ENCODE results near the gene SNX32.
"Not testable (repeated sequence)": the region's sequence is repeated elsewhere in the genome, so short reads cannot be mapped to it uniquely, and the experiment has no call there.

Gene SNX32

GRCh38 chr11:65829459-65829858 is 4.3 kb upstream of the SNX32 start:
- DNase-seq: no peak

GRCh38 chr11:65832231-65832630 is 1.5 kb upstream of the SNX32 start:
- DNase-seq: not testable (repeated sequence)

- DNase-seq: no peak
Observed at GRCh38 chr11:65834202-65834601, 439 bp downstream of the SNX32 start.

DNA sequence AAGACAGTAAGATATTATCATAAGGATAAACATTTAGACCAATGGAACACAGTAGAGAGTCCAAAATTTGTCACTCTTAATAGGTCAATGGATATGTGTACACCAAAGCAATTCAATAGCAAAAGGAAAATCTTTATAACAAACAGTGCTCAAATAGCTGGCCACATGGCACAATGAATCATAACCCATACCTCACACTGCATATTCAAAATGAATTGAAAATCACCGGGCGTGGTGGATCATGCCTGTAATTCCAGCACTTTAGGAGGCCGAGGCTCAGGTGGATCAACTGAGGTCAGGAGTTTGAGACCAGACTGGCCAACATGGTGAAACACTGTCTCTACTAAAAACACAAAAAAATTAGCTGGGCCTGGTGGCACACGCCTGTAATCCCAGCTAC is 8.4 kb downstream of the SNX32 start:
- DNase-seq: no peak

DNA sequence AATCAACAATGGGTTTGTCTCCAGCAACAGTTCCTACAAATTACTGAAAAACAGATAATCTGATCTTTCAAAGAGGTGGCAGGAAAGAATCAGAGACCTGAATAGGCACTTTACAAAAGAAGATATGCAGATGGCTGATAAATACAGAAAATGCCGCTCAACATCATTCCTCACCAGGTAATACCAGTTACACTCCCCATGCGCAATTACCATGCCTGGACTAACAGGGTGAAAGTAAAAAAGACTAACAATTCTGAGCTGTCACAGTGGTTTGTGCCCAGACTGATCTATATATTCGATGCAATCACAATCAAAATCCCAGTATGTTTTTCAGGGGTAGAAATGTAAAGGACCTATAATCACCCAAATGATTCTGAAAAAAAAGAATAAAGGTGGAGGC is 10.0 kb downstream of the SNX32 start:
- DNase-seq: no peak

DNA sequence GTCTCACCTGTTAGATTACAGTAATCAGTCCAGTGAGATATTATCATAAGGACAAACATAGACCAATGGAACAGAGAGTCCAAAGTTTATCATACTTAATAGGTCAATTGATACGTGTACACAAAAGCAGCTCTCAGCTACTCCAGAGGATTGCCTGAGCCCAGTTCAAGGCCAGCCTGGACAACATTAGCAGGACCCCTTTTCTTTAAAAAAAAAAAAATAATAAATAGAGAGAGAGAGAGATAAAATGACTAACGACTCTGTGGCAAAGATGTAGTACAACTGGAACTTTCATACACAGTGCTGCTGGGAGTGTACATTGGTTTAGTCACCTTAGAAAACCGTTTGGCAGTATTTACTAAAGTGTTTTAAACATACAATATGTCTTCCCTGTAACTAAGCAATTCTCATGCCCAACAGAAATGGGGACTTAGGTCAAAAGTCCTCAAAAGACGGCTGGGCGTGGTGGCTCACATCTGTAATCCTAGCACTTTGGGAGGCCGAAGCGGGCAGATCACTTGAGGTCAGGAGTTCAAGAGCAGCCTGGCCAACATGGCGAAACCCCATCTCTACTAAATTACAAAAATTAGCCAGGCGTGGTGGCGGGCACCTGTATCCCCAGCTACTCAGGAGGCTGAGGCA is 10.6 kb downstream of the SNX32 start:
- no peak for DNase-seq

DNA sequence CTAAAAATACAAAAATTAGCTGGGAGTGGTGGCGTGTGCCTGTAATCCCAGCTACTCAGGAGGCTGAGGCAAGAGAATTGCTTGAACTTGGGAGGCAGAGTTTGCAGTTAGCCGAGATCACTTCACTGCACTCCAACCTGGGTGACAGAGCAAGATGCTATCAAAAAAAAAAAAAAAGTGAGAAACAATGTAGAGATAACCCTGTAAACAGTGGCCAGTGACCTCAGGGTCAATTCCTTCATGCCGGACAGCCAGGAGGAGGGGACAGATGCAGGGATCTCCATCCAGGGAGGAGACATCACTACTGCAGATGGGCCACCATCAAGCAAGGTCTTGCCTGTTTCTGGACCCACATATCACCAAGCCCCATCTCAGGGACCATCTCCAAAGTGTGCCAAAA is 14.0 kb downstream of the SNX32 start:
- DNase-seq: no peak

- DNase-seq: not testable (repeated sequence)
Observed at GRCh38 chr11:65848693-65849092, 14.9 kb downstream of the SNX32 start.

DNA sequence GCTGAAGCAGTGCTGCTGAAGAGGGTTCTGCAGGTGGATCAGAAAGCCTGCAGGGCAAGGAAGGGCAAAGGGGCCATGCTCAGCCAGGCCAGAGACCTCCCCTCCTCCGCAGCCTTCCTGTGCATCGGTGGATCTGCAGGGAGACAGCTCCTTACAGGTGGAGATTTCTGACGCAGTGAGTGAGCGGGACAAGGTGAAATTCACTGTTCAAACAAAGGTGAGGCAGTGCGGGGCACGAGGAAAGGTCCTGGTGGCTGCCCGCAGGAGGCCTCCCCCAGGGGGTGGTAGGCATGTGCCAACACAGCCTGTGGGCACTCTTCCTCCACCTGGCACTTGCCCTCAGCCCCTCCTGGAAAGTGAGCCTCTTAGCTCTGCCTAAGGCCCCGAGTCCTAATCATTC is 15.6 kb downstream of the SNX32 start:
- no peak for DNase-seq

DNA sequence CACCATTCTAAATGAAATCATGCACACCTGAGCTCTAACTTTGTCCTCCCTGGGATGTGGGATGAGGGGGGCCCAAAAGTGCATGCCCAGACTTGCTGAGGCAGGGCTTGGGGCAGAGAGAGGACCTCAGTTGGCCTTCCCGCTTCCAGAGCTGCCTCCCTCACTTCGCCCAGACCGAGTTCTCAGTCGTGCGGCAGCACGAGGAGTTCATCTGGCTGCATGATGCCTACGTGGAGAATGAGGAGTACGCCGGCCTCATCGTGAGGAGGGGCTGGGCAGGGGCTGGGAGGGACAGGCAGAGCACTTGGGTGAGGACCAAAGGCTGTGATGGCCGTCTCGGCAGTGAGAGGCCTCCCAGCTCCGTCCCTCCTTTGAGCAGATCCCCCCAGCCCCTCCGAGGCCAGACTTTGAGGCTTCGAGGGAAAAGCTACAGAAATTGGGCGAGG is 16.0 kb downstream of the SNX32 start:
- no peak for DNase-seq

DNA sequence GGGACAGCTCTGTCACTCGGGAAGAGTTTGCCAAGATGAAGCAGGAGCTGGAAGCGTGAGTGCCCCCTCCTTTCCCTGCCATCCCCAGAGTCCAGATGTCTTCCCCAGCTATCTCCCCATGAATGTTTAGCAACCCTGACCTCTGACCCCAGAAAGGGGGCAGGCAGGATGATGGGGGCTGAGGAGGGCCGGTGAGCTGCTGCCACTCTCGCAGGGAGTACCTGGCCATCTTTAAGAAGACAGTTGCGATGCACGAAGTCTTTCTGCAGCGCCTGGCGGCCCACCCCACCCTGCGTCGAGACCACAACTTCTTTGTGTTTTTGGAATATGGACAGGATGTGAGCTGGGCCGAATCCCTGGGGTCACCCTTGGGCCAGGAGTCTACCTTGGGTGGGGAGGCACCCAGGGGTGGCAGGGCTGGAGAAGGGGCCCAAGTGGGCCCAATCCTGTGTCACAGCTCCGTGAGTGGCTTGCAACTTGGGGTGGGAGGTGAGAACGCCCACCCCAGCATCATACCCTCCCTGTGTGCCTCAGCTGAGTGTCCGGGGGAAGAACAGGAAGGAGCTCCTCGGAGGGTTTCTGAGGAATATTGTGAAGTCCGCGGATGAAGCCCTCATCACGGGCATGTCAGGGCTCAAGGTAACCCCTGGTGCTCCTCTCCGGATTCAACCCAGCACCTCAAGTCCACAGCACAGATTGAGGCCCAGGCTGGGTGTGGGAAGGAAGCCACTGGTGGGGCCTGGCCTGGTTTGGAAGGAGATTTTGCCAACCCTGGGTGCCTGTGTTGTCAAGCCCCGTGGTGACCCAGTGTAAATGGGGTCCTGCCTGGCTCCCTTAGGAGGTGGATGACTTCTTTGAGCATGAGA is 16.7 kb downstream of the SNX32 start:
- no peak for DNase-seq

DNA sequence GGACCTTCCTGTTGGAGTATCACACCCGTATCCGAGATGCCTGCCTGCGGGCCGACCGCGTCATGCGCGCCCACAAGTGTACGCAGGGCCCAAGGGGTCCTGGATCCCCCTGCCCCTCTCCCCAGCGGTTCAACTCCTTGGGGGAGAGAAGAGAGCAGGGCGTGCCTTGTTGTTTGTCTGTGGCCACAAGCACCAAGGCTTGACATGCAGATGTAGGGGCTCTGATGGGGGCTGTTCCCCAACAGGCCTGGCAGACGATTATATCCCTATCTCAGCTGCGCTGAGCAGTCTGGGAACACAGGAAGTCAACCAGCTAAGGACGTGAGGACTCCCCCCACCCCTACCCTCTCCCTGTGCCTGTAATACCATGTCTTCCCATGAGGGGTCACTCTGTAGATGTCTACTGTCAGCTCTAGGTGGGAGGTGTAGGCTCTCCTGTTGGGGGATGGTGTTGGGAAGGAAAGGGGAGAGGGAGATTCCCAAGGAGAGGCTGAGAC is 17.4 kb downstream of the SNX32 start:
- DNase-seq: no peak

DNA sequence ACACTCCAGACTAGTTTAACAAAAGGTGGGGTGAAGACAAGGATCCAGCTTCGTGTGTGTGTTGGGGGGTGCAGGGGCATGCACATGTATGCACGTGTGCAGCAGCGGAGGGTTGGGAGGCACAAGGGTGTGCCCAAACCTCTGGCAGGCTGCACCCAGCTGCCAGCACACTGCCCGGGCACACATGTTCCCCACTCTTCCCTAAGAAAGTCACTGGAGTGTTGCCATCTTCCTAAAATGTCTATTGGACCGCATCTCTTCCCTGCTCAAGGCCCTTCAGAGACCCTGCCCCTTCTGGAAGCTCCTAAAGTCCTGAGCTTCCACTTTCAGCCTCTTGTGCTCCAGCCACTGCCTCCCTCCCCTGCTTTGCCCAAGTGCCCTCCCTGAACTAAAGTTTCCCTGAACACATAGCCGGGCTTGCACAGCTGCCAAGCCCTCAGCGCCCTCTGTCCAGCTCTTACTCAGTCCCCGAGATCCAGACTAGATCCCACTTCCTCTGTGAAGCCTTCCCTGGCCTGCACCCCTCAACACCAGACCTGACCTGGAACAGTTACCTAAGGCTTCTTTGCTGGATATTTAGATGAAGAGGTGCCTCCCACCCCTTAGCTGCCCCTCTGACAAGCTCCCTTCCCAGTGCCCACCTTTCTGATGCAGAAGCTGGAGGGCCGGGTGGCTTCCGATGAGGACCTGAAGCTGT is 18.2 kb downstream of the SNX32 start:
- DNase-seq: no peak

DNA sequence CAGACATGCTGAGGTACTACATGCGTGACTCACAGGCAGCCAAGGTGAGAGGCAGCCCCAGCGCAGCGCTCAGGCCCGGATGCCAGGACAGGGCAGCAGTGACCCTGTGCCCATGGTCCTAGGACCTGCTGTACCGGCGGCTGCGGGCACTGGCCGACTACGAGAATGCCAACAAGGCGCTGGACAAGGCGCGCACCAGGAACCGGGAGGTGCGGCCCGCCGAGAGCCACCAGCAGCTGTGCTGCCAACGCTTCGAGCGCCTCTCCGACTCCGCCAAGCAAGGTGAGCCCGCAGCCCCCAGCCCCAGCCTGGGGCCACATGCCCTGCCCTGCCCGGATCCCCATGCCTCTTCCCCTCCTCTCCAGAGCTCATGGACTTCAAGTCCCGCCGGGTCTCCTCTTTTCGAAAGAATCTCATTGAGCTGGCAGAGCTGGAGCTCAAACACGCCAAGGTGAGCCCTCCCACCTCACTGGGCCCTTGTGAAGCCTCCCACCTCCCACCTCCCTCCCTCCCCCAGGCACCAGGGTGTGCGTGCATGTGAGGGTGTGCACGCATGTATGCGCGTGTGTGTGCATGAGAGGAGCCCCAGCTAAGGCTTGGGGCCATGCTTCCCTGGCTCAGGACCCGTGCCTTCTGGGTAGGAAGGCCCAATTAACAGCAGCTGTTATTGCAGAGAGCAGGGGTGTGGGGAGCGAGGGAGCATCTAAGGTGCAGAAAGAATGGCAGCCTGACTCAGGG is 18.9 kb downstream of the SNX32 start:
- no peak for DNase-seq

- DNase-seq: no peak
Observed at GRCh38 chr11:65853246-65853979, 19.6 kb downstream of the SNX32 start.

GRCh38 chr11:65854161-65854592 is 20.4 kb downstream of the SNX32 start:
- no peak for DNase-seq

DNA sequence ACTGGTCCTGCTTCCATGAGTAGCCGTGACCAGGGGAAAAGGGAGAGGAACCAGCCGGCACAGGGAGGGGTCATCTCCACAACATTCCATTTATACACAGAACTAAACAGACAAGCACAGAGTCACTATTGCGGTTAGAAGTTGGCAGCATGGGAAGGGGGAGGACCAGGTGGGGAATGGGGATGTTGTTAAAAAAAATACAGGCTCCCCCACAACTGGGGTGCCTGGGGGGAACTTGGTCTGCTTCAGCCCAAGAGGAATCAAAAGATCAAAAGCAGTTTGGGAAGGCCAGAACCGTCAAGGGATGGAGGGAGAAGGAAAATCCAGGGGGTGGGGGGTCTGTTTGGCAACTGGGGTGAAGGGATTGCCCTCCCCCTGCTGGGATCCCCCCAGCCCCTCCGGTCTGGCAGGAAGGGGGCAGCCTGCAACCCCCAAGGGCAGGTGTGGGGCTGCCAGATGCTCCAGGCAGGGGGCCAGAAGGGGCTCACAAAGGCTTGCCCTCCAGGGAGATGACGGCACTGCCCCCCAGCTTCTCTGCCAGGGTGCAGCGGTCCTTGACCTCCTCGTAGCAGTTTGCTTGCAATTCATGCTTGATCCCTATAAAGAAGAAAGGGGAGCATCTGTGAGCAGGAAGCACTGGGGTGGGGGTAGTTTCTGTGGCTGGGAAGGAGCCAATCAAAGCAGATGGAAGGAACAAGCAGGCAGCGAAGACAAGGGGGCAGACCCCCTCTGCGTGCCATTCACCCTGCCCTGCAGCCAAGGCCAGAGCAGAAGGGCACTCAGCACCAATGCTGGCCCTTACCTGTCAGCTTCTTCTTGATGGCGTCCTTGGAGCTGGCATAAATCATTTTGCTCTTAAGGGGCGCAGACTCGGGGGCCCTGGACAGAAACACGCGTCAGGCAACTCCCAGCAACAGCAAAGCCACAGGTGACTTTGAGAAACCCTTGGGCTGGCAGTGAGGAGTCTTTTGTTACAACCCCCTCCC is 21.4 kb downstream of the SNX32 start:
- no peak for DNase-seq

GRCh38 chr11:65855927-65856363 is 22.2 kb downstream of the SNX32 start:
- DNase-seq: no peak

DNA sequence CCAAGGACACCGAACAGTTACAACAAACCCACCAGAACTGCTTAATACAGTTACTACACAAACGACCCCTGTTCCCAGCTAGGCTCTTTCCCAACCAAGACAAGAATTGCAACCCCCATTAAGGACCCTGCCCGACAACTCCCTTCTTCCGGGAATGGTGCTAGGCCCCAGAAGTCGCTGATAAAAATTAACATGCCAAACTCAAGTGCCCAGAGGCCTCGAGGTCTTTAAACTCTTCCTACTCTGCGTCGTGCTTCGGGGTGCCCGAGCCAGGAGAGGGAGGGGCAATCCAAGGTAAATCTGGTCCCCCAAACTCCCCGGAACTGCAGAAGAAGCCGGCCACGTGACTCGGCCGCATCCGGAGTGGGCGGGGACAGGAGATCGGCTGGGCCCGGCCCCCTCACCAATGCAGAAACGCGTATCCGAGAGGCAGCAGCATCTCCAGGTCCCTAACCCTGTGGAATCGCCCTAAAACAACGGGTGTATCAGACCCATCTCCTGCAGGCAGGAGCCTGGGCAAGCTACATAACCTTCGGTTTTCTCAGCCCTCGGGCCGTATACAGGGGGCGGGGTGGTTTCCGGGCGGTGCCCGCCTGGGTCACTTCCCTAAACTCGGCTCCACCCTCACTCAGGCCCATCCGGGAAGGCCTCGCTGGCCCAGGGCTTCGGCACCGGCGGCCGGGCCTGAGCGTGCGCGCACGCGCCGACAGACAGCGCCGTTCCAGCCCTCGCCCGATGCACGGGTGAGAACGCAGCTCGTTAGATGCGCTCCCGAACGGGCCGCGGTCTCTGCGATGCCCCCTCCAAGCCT is 23.1 kb downstream of the SNX32 start:
- DNase-seq: peak; percentile 55

DNA sequence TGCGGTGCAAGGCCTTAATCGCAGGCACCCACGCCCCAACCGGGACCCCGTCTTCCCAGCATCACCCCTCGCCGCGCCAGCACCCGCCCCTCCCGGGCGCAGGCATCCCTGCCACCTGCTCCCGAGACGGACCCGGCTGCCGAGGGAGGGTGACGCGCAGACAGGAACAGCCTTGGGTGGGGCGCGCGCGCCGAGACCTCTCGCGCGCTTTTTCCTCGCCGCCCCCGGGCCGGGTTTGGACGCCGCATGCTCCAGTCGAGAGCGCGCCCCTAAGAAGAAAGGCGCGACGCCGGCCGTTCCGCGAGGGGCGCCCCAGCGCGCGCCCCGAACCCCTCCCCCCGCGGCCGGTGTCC is 23.7 kb downstream of the SNX32 start:
- no peak for DNase-seq

Measured in fibroblast of skin of right biceps (primary cell).